ENCODE data around the gene SDC4.

DNA sequence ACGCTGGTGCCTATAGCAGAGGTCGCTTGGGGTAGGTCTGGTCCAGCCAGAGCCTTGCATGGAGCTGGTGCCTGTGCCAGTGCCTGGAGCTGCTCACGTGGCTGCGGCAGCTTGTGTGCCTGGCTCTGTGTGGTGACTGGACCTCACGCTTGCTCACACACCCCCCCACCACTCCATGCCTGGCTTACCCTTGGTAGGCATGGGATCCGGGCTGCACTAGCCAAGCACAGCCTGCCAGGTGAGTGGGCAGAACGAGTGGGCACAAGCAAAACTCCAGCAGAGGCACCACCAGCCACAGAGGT, 46.8 kb upstream of the SDC4 start:
- TF ChIP-seq, protein P1, sequence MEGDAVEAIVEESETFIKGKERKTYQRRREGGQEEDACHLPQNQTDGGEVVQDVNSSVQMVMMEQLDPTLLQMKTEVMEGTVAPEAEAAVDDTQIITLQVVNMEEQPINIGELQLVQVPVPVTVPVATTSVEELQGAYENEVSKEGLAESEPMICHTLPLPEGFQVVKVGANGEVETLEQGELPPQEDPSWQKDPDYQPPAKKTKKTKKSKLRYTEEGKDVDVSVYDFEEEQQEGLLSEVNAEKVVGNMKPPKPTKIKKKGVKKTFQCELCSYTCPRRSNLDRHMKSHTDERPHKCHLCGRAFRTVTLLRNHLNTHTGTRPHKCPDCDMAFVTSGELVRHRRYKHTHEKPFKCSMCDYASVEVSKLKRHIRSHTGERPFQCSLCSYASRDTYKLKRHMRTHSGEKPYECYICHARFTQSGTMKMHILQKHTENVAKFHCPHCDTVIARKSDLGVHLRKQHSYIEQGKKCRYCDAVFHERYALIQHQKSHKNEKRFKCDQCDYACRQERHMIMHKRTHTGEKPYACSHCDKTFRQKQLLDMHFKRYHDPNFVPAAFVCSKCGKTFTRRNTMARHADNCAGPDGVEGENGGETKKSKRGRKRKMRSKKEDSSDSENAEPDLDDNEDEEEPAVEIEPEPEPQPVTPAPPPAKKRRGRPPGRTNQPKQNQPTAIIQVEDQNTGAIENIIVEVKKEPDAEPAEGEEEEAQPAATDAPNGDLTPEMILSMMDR (optimal IDR thresholded peaks at IDR 0.05 in 1 of 3, IDR thresholded peaks at IDR 0.05 in 1 of 3, conservative IDR thresholded peaks at IDR 0.05 in 1 of 3; ENCODE audit: extremely low read depth in 1 of 3, insufficient read depth in 2 of 3, low read length in 3 of 3): no peak
- TF ChIP-seq EZH2 (IDR thresholded peaks at IDR 0.05; ENCODE audit: low read length): no peak
